HG02938 (cell line): ENCODE data around the gene SLAMF9.

ENCODE experiments used
- ATAC-seq: cut with Tn5 transposase; IDR thresholded peaks from one replicate; pipeline ENCODE4 v1.9.1; 2021; ENCODE audit warnings: mild to moderate bottlenecking, moderate library complexity; ENCODE audit not compliant: unreplicated experiment

SLAMF9 gene

GRCh38 chr1:159977364-159978106 lies 23.5 kb upstream of the SLAMF9 start:
- no peak for ATAC-seq

- no peak for ATAC-seq
Measured at GRCh38 chr1:159974350-159974965, 20.4 kb upstream of the SLAMF9 start.

- ATAC-seq: no peak
Measured at GRCh38 chr1:159973350-159973940, 19.4 kb upstream of the SLAMF9 start.

- ATAC-seq: no peak
Measured at GRCh38 chr1:159972443-159973205, 18.6 kb upstream of the SLAMF9 start.

- ATAC-seq: no peak
Measured at GRCh38 chr1:159970932-159971342, 16.9 kb upstream of the SLAMF9 start.

- no peak for ATAC-seq
Measured at GRCh38 chr1:159968901-159969300, 14.9 kb upstream of the SLAMF9 start.

- no peak for ATAC-seq
Measured at GRCh38 chr1:159965263-159965662, 11.2 kb upstream of the SLAMF9 start.

GRCh38 chr1:159964144-159964543 lies 10.1 kb upstream of the SLAMF9 start:
- ATAC-seq: no peak

- no peak for ATAC-seq
Measured at GRCh38 chr1:159962176-159962575, 8.1 kb upstream of the SLAMF9 start.

- ATAC-seq: no peak
Measured at GRCh38 chr1:159961636-159962035, 7.6 kb upstream of the SLAMF9 start.

GRCh38 chr1:159960721-159961381 lies 6.8 kb upstream of the SLAMF9 start:
- ATAC-seq: no peak

- ATAC-seq: no peak
Measured at GRCh38 chr1:159959451-159959850, 5.4 kb upstream of the SLAMF9 start.

- ATAC-seq: no peak
Measured at GRCh38 chr1:159958719-159959380, 4.8 kb upstream of the SLAMF9 start.

GRCh38 chr1:159957824-159958268 lies 3.8 kb upstream of the SLAMF9 start:
- no peak for ATAC-seq

- no peak for ATAC-seq
Measured at GRCh38 chr1:159955456-159955855, 1.4 kb upstream of the SLAMF9 start.

- ATAC-seq: no peak
Measured at GRCh38 chr1:159952932-159953331, 1.1 kb downstream of the SLAMF9 start.

GRCh38 chr1:159951551-159951950 lies 2.5 kb downstream of the SLAMF9 start:
- ATAC-seq: no peak

GRCh38 chr1:159951016-159951415 lies 3.0 kb downstream of the SLAMF9 start:
- ATAC-seq: no peak

- no peak for ATAC-seq
Measured at GRCh38 chr1:159949981-159950381, 4.1 kb downstream of the SLAMF9 start.

- no peak for ATAC-seq
Measured at GRCh38 chr1:159949123-159949522, 4.9 kb downstream of the SLAMF9 start.
